Endodermal cell (in vitro differentiated cells): ENCODE data around the gene ARHGAP12. TPM values are rescaled to one million over a fixed set of nuclear protein-coding genes. Genes with fewer than 3 reads are reported as not detected.
"Not testable (repeated sequence)": the region's sequence is repeated elsewhere in the genome, so short reads cannot be mapped to it uniquely, and the experiment has no call there.

ENCODE experiments used
- DNase-seq: peaks from one replicate; pipeline ENCODE4 v3.0.0-alpha.2; 2017
- H3K27ac ChIP-seq: 2 replicates; pipeline ENCODE4 v1.5.1; 2013; ENCODE audit warnings: mild to moderate bottlenecking, low read depth, low read length, moderate library complexity
- H3K27me3 ChIP-seq: 2 replicates; pipeline ENCODE4 v1.6.1; 2013; ENCODE audit warnings: mild to moderate bottlenecking, low read length, moderate library complexity; ENCODE audit not compliant: insufficient read depth, control insufficient read depth, poor library complexity, severe bottlenecking
- H3K36me3 ChIP-seq: 2 replicates; pipeline ENCODE4 v1.7.0; 2013; ENCODE audit warnings: mild to moderate bottlenecking, low read length, moderate library complexity; ENCODE audit not compliant: control insufficient read depth, insufficient read depth
- H3K4me1 ChIP-seq: one replicate; pipeline ENCODE4 v1.7.0; 2013; ENCODE audit warnings: low read length; ENCODE audit not compliant: control insufficient read depth, insufficient read depth
- H3K4me3 ChIP-seq: 2 replicates; pipeline ENCODE4 v1.5.1; 2013; ENCODE audit warnings: mild to moderate bottlenecking, low read length, moderate library complexity
- H3K9ac ChIP-seq: 2 replicates; pipeline ENCODE4 v1.6.1; 2013; ENCODE audit warnings: mild to moderate bottlenecking, low read length, moderate library complexity; ENCODE audit not compliant: poor library complexity, severe bottlenecking; ENCODE audit errors: extremely low read depth
- H3K9me3 ChIP-seq: 2 replicates; pipeline ENCODE4 v1.6.1; 2013; ENCODE audit warnings: mild to moderate bottlenecking, low read length, moderate library complexity; ENCODE audit not compliant: control insufficient read depth
- H3K27ac Mint-ChIP-seq: 2 replicates; pipeline ENCODE4 v1.8.0; 2020; ENCODE audit warnings: mixed read lengths
- H3K27me3 Mint-ChIP-seq: 2 replicates; pipeline ENCODE4 v1.8.0; 2021; ENCODE audit warnings: mild to moderate bottlenecking, mixed read lengths; ENCODE audit not compliant: insufficient read depth
- H3K36me3 Mint-ChIP-seq: 2 replicates; pipeline ENCODE4 v1.8.0; 2020; ENCODE audit warnings: low read depth, mixed read lengths
- H3K4me1 Mint-ChIP-seq: 2 replicates; pipeline ENCODE4 v1.8.0; 2020; ENCODE audit warnings: mixed read lengths
- H3K4me3 Mint-ChIP-seq: 2 replicates; pipeline ENCODE4 v1.8.0; 2020; ENCODE audit warnings: mild to moderate bottlenecking, moderate library complexity, mixed read lengths
- H3K9me3 Mint-ChIP-seq: 2 replicates; pipeline ENCODE4 v1.8.0; 2020; ENCODE audit warnings: mild to moderate bottlenecking, mixed read lengths
- CTCF ChIP-seq: fragments of 200-600 bp; sonication (generic); conservative IDR thresholded peaks from 2 replicates; pipeline ENCODE4 v1.5.0; 2021; ENCODE audit warnings: antibody characterized with exemption, mild to moderate bottlenecking
- WGBS, 2 experiments: methylation state at CpG; one replicate each; pipeline versions ENCODE4 v1.1.5 to v1.1.7; 2013; ENCODE audit warnings: missing lambda C conversion rate in 2 of 2, mixed read lengths in 1 of 2; ENCODE audit not compliant: insufficient coverage in 1 of 2, insufficient read length in 1 of 2; 5-methylcytosine and 5-hydroxymethylcytosine counted together
- total RNA-seq, 2 donors: library from RNA; stranded (reverse); fragmentation: NEBNext Ultra II Directional in 1 of 2; extraction: Animal tissue kit (Norgen Biotek cat#: 25700) in 1 of 2; gene quantifications; 2 replicates in 1 of 2; 3 replicates in 1 of 2; pipeline ENCODE4 v1.2.1, GENCODE V29; 2021

ARHGAP12 gene
- total RNA-seq, 2 donors from 2014 or later: 49.6 to 49.8 TPM

- H3K27ac Mint-ChIP-seq: peak overlapping the region; percentile 64
- peaks cover 4% of the 10 kb centered on the region for H3K4me1 ChIP-seq
- WGBS, 2 experiments: 70% methylated on average over 1 of the region's 1 CpG; no CpG with 5 or more reads in 1 of the 2 experiments
Observed at GRCh38 chr10:31896968-31897384, 31.7 kb downstream of the ARHGAP12 start.

GRCh38 chr10:31895722-31896121 is 32.9 kb downstream of the ARHGAP12 start:
- H3K4me1 ChIP-seq, H3K9ac ChIP-seq, H3K27me3 Mint-ChIP-seq, H3K27ac ChIP-seq, H3K4me3 ChIP-seq, H3K27me3 ChIP-seq, H3K4me3 Mint-ChIP-seq, H3K27ac Mint-ChIP-seq, DNase-seq: not testable (repeated sequence)
- Mint-ChIP-seq H3K36me3 (peaks cover 38% of the 10 kb centered on the region), H3K4me1 (peaks cover 45% of the 10 kb centered on the region), H3K9me3 (peaks cover 25% of the 10 kb centered on the region)
- 95% methylated on average over 4 of the region's 6 CpGs; no CpG with 5 or more reads in 1 of the 2 experiments for WGBS, 2 experiments
- peaks cover 26% of the 10 kb centered on the region for H3K36me3 ChIP-seq
- H3K9me3 ChIP-seq: peaks cover 21% of the 10 kb centered on the region

More at GRCh38 chr10:31896968-31897384, 31.7 kb downstream of the ARHGAP12 start:
- Mint-ChIP-seq H3K4me3 (no peak overlapping the region), H3K27me3 (no peaks in the 10 kb centered on the region), H3K36me3 (peaks cover 48% of the 10 kb centered on the region), H3K9me3 (peaks cover 35% of the 10 kb centered on the region), H3K4me1 (peaks cover 36% of the 10 kb centered on the region)
- no peak overlapping the region for H3K27ac ChIP-seq
- no peak for DNase-seq
- H3K27me3 ChIP-seq: no peaks in the 10 kb centered on the region
- H3K36me3 ChIP-seq: peaks cover 38% of the 10 kb centered on the region
- no peak for TF ChIP-seq CTCF
- H3K4me3 ChIP-seq: peak overlapping the region; percentile 43
- peaks cover 33% of the 10 kb centered on the region for H3K9me3 ChIP-seq
- peak overlapping the region; percentile 3 for H3K9ac ChIP-seq

- Histone ChIP-seq H3K36me3 (peaks cover 7% of the 10 kb centered on the region), H3K4me1 (peaks cover 7% of the 10 kb centered on the region), H3K9me3 (no peaks in the 10 kb centered on the region), H3K27ac (no peak overlapping the region), H3K9ac (no peak overlapping the region), H3K4me3 (peak overlapping the region; percentile 67), H3K27me3 (no peaks in the 10 kb centered on the region)
- no peak for DNase-seq
- 85 to 100% methylated on average over 1 of the region's 1 CpG for WGBS, 2 experiments
- peaks cover 62% of the 10 kb centered on the region for H3K4me1 Mint-ChIP-seq
- no peak for TF ChIP-seq CTCF
- H3K9me3 Mint-ChIP-seq: peaks cover 6% of the 10 kb centered on the region
- H3K36me3 Mint-ChIP-seq: peaks cover 12% of the 10 kb centered on the region
- H3K27me3 Mint-ChIP-seq: no peaks in the 10 kb centered on the region
- peak overlapping the region; percentile 13 for H3K4me3 Mint-ChIP-seq
- H3K27ac Mint-ChIP-seq: peak overlapping the region; percentile 45
Observed at GRCh38 chr10:31888442-31888841, 40.2 kb downstream of the ARHGAP12 start.

DNA sequence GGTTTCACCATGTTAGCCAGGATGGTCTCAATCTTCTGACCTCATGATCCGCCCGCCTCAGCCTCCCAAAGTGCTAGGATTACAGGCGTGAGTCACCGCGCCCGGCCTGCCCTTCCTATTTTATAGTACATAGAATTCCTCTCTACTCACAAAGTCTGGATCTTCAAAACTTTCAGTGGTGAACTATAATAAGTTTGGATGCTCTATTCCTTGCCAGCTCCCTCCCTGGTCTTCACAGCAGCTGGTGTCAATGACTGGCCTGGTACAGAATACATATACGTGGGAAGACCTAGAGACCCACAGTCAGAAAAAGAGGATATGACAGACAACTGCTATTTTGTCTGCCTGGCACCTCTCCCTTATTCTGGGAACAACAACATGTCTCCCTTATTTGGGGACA is 40.8 kb downstream of the ARHGAP12 start:
- Mint-ChIP-seq H3K4me3 (peak overlapping the region; percentile 13), H3K9me3 (peaks cover 6% of the 10 kb centered on the region), H3K27me3 (no peaks in the 10 kb centered on the region), H3K27ac (peak overlapping the region; percentile 45), H3K36me3 (peaks cover 15% of the 10 kb centered on the region), H3K4me1 (peaks cover 60% of the 10 kb centered on the region)
- Histone ChIP-seq H3K36me3 (peaks cover 7% of the 10 kb centered on the region), H3K27ac (no peak overlapping the region), H3K9ac (no peak overlapping the region), H3K27me3 (no peaks in the 10 kb centered on the region), H3K4me1 (peaks cover 7% of the 10 kb centered on the region), H3K4me3 (peak overlapping the region; percentile 67), H3K9me3 (no peaks in the 10 kb centered on the region)
- 95 to 100% methylated on average over 7 of the region's 7 CpGs for WGBS, 2 experiments
- no peak for TF ChIP-seq CTCF
- DNase-seq: no peak
